Transverse colon (tissue), 4 donors: Measurements from ENCODE around the gene LSM14A. TPM values are rescaled to one million over a fixed set of nuclear protein-coding genes. Genes with fewer than 3 reads are reported as not detected.
A peak's percentile ranks its signal among the peaks of the same experiment; 100 is the strongest.

Experiments used
- DNase-seq: peaks from one replicate; pipeline ENCODE4 v3.0.0-alpha.2; 2019
- H3K27ac ChIP-seq, 4 donors: fragments of 200-600 bp; sonication (generic); 2 replicates each; pipeline ENCODE4 v1.5.1; 2016 to 2018; ENCODE audit warnings: inconsistent platforms in 4 of 4
- H3K27me3 ChIP-seq: fragments of 200-600 bp; sonication (generic); 2 replicates; pipeline ENCODE4 v1.5.1; 2017; ENCODE audit warnings: inconsistent platforms
- H3K36me3 ChIP-seq, 4 donors: fragments of 200-600 bp; sonication (generic); 2 replicates each; pipeline ENCODE4 v1.5.1; 2017 to 2019; ENCODE audit warnings: inconsistent platforms in 4 of 4
- H3K4me1 ChIP-seq, 4 donors: fragments of 200-600 bp; sonication (generic); 2 replicates each; pipeline ENCODE4 v1.5.1; 2017 to 2020; ENCODE audit warnings: inconsistent platforms in 4 of 4
- H3K4me3 ChIP-seq, 4 donors: fragments of 200-600 bp; sonication (generic); 1 replicate in 1 of 4; 2 replicates in 3 of 4; pipeline versions ENCODE4 v1.5.1 to v1.6.1; 2017 to 2019; ENCODE audit warnings: inconsistent platforms in 4 of 4
- H3K9me3 ChIP-seq, 2 donors: fragments of 200-600 bp; sonication (generic); 2 replicates each; pipeline ENCODE4 v1.5.1; 2017 to 2019; ENCODE audit warnings: inconsistent platforms in 2 of 2
- EP300 ChIP-seq: sonication (generic); formaldehyde crosslinking; IDR thresholded peaks from one replicate; pipeline ENCODE4 v1.6.1; 2017; ENCODE audit warnings: antibody characterized with exemption, low read depth
- POLR2A ChIP-seq: fragments of 450-650 bp; IDR thresholded peaks from one replicate; pipeline ENCODE4 v1.6.1; 2016; ENCODE audit warnings: antibody characterized with exemption, mild to moderate bottlenecking, moderate library complexity
- POLR2AphosphoS5 ChIP-seq, 3 donors: sonication (generic); formaldehyde crosslinking; IDR thresholded peaks; one replicate each; pipeline ENCODE4 v1.6.1; 2016; ENCODE audit warnings: antibody characterized with exemption in 3 of 3
- WGBS, 2 donors: methylation state at CpG; one replicate each; pipeline ENCODE4 v1.1.5; 2018; ENCODE audit warnings: low coverage in 1 of 2; 5-methylcytosine and 5-hydroxymethylcytosine counted together
- in situ Hi-C, 4 donors: fragments of 200-750 bp; cut with MboI; loops; one replicate each; pipeline versions ENCODE4 v1.15.0 to v1.15.1; 2017; ENCODE audit warnings: low sequenced_read_pairs in 3 of 4, low pct_ligation_motif_present in 1 of 4, low pct_unique_long_range_greater_than_20kb in 1 of 4
- intact Hi-C: fragments of 100-400 bp; cut with DNase I; formaldehyde crosslinking; loops from one replicate; pipeline ENCODE4 v1.15.1; 2023; ENCODE audit warnings: low total_unique reads
- total RNA-seq, 4 donors: library from RNA; depleted of rRNA; stranded (reverse); fragments of >200 nt; gene quantifications; one replicate each; pipeline ENCODE4 v1.1.0, GENCODE V29; 2016
- TF ChIP-seq, protein P1 (sequence below), 5 experiments: fragments of 200-600 bp in 3 of 5; fragments of 450-650 bp in 2 of 5; sonication (generic) in 3 of 5; IDR thresholded peaks; 1 replicate in 2 of 5; 2 replicates in 3 of 5; pipeline ENCODE4 v1.5.1; 2016 to 2017; ENCODE audit warnings: antibody characterized with exemption in 5 of 5, inconsistent platforms in 3 of 5, mild to moderate bottlenecking in 2 of 5, moderate library complexity in 1 of 5

Gene LSM14A
- total RNA-seq, 4 donors from 2014 or later: 88.4 to 211 (median 119) TPM

DNA sequence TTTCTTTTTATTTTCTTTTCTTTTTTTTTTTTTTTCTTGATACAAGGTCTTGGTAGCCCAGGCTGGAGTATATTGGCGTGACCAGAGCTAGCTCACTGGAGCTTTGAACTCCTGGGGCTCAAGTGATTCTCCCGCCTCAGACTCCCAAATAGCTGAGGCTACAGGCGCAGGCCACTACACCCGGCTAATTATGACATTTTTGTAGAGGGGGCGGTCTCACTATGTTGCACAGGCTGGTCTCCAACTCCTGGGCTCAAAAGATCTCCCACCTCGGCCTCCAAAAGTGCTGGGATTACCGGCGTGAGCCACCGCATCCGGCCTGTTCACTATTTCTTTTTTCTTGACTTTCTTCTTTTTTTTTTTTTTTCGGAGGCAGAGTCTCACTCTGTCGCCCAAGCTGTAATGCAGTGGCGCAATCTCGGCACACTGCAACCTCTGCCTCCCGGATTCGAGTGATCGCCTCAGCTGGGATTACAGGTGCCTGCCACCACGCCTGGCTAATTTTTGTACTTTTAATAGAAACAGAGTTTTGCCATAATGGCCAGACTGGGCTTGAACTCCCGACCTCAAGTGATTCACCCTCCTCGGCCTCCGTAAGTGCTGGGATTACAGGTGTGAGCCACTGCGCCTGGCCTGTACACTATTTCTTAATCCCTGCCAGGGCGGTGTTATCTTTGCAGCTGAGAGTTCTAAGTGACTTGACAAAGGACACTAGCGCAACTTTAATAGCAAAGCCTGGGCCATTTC, 37.1 kb upstream of the LSM14A start:
- peak overlapping the region; percentile 83 to 91 (median 88) for H3K27ac ChIP-seq
- WGBS, 2 donors: 80 to 84% methylated on average over 8 to 24 of the region's 24 CpGs
- no peak for DNase-seq
- TF ChIP-seq, protein P1, sequence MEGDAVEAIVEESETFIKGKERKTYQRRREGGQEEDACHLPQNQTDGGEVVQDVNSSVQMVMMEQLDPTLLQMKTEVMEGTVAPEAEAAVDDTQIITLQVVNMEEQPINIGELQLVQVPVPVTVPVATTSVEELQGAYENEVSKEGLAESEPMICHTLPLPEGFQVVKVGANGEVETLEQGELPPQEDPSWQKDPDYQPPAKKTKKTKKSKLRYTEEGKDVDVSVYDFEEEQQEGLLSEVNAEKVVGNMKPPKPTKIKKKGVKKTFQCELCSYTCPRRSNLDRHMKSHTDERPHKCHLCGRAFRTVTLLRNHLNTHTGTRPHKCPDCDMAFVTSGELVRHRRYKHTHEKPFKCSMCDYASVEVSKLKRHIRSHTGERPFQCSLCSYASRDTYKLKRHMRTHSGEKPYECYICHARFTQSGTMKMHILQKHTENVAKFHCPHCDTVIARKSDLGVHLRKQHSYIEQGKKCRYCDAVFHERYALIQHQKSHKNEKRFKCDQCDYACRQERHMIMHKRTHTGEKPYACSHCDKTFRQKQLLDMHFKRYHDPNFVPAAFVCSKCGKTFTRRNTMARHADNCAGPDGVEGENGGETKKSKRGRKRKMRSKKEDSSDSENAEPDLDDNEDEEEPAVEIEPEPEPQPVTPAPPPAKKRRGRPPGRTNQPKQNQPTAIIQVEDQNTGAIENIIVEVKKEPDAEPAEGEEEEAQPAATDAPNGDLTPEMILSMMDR (IDR thresholded peaks at IDR 0.05): no peak
- TF ChIP-seq EP300: no peak
- no peak for TF ChIP-seq POLR2A
- TF ChIP-seq POLR2AphosphoS5 (IDR thresholded peaks at IDR 0.05): no peak
- H3K4me1 ChIP-seq: peaks cover 0 to 10% (median 6%) of the 10 kb centered on the region in 4 donors
- H3K36me3 ChIP-seq: no peaks in the 10 kb centered on the region
- no peaks in the 10 kb centered on the region for H3K9me3 ChIP-seq
- in situ Hi-C loops: no loop called here
- intact Hi-C loops: no loop called here
- H3K27me3 ChIP-seq: peaks cover 7% of the 10 kb centered on the region
- peak overlapping the region in 3 of 4 donors; percentile 61 to 78 (median 77) for H3K4me3 ChIP-seq

DNA sequence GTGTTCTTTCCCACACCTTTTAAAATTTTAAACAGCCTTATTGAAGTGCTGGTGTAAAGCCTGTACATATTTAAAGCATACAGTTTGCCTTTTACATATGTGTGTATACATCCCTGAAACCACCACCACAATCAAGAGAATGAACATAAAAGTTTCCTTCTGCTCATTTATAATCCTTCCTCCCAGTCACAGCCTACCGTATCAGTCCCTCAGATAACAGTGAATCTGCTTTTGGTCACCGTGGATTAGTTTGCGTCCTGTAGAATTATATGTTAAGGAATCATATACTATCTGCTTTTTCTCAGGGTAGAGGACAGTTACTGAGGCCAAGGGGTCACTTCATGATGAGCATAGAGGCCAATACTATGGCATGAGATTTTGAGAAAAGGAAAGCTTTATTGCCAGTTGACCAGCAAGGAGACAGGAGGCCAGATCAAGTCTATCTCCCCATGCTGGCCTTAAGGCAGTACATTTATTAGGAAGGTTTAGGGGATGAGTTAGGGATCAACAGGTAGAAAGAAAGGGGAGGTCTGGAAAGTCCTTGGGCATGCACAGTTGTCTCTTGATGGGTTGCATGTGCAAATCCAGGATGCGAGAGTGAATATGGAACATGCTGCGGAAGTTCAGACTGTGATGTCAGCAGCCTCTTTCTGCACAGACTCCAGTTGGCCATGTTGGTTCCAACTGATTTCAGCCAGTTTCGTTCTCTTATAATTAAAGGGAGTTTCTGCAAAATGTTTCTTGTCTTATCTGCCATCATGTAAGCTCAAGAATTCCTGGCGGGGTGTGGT, 36.3 kb upstream of the LSM14A start:
- H3K27me3 ChIP-seq: peaks cover 7% of the 10 kb centered on the region
- H3K27ac ChIP-seq: no peak overlapping the region
- no peaks in the 10 kb centered on the region for H3K36me3 ChIP-seq
- WGBS, 2 donors: 88 to 89% methylated on average over 6 to 7 of the region's 7 CpGs
- no peaks in the 10 kb centered on the region for H3K9me3 ChIP-seq
- H3K4me3 ChIP-seq: no peak overlapping the region
- DNase-seq: no peak
- TF ChIP-seq EP300 (no peak), POLR2AphosphoS5 (IDR thresholded peaks at IDR 0.05) (no peak), POLR2A (no peak)
- TF ChIP-seq, protein P1 (IDR thresholded peaks at IDR 0.05): no peak
- in situ Hi-C loops (no loop called here), intact Hi-C loops (no loop called here)
- peaks cover 0 to 10% (median 6%) of the 10 kb centered on the region in 4 donors for H3K4me1 ChIP-seq

DNA sequence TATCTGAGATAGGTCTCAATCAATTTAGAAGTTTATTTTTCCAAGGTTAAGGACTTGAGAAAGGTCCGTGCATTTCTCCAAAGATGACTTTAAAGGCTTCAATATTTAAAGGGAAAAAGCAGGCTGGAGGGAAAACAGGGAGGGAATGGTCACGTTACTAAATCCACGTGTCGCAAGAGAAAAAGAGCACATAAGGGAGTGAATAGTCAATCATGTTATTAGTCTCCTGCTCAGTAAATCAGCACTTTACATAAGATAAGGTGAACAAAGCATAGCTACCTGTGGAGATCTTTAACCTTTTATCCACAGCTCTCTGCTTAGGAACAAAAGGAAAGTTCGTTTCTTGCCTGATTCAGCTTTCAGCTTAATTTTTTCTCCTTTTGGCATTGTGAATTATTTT, 31.3 kb upstream of the LSM14A start:
- Histone ChIP-seq H3K9me3 (no peaks in the 10 kb centered on the region), H3K27ac (no peak overlapping the region), H3K4me3 (no peak overlapping the region), H3K4me1 (no peaks in the 10 kb centered on the region), H3K36me3 (no peaks in the 10 kb centered on the region), H3K27me3 (peaks cover 7% of the 10 kb centered on the region)
- 40 to 42% methylated on average over 5 of the region's 5 CpGs for WGBS, 2 donors
- intact Hi-C loops: loop anchor here (10.0 kb wide), 1 partner anchor 96 kb away; no protein-coding TSS in a partner anchor
- DNase-seq: no peak
- in situ Hi-C loops: no loop called here
- TF ChIP-seq, protein P1 (IDR thresholded peaks at IDR 0.05): no peak
- TF ChIP-seq POLR2A: no peak
- TF ChIP-seq EP300: no peak
- no peak for TF ChIP-seq POLR2AphosphoS5 (IDR thresholded peaks at IDR 0.05)

DNA sequence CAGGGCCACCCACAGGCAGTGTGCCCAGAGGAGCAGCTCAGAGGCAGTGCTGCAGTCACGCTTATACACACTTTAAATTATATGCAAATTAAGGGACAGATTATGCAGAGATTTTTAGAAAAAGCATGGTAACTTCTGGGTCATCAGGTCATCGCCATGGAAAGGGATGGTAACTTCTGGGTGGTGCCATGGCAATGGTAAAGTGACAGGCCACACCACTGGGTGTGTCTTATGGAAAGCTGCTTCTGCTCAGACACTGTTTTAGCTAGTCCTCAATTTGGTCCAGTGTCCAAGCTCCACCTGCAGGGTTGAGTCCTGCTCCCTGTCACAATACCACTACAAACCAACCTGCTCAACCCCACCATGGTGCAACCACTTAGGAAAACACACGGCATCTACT, 29.9 kb upstream of the LSM14A start:
- 42 to 91% methylated on average over 2 to 3 of the region's 3 CpGs for WGBS, 2 donors
- no peak overlapping the region for H3K27ac ChIP-seq
- peaks cover 7% of the 10 kb centered on the region for H3K27me3 ChIP-seq
- no peak for DNase-seq
- H3K9me3 ChIP-seq: no peaks in the 10 kb centered on the region
- H3K4me3 ChIP-seq: no peak overlapping the region
- no peaks in the 10 kb centered on the region for H3K36me3 ChIP-seq
- no peaks in the 10 kb centered on the region for H3K4me1 ChIP-seq
- in situ Hi-C loops: no loop called here
- TF ChIP-seq, protein P1 (IDR thresholded peaks at IDR 0.05): no peak
- no peak for TF ChIP-seq EP300
- intact Hi-C loops: loop anchor here (10.0 kb wide), 1 partner anchor 98 kb away; no protein-coding TSS in a partner anchor
